ENCODE measurements around the gene RYR2. TPM values are rescaled to one million over a fixed set of nuclear protein-coding genes. Genes with fewer than 3 reads are reported as not detected.
A peak's percentile ranks its signal among the peaks of the same experiment; 100 is the strongest.

Gene RYR2
- total RNA-seq, 1 donor from 2014 or later, result 828 TPM

GRCh38 chr1:237282208-237282783, 240.3 kb downstream of the RYR2 start:
- DNase-seq (no peak), ATAC-seq (peak; percentile 3)
- intact Hi-C loops (cut with micrococcal nuclease), result no loop called here

GRCh38 chr1:237287876-237288521, 246.0 kb downstream of the RYR2 start:
- ATAC-seq (peak; percentile 50), DNase-seq (peak; percentile 48)
- intact Hi-C loops (cut with micrococcal nuclease), result no loop called here

DNA sequence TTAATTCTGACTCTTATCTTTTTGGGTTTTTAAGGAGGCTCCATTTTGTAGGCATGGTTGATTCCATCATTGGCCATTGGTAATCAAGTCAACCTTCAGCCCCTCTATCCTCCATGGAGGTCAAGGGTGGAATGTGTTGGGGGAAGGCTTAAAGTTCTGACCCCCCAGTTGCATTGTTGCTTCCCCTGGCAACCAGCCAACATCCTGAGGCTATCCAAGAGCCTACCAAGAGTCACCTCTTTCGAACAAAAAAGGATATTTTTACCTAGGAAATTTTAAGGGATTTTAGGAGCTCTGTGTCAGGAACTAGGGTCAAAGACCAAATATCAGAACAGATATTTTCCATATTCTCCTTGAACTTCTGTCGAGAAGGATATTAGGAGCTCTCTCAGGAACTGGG, 251.8 kb downstream of the RYR2 start:
- intact Hi-C loops (cut with micrococcal nuclease), result no loop called here
- DNase-seq, result no peak
- no peak for ATAC-seq

GRCh38 chr1:237296861-237297260, 254.9 kb downstream of the RYR2 start:
- DNase-seq (no peak), ATAC-seq (no peak)
- intact Hi-C loops (cut with micrococcal nuclease), result no loop called here

GRCh38 chr1:237300642-237301041, 258.7 kb downstream of the RYR2 start:
- DNase-seq, result no peak
- no peak for ATAC-seq
- intact Hi-C loops (cut with micrococcal nuclease), result no loop called here

- ATAC-seq (peak; percentile 14), DNase-seq (no peak)
- intact Hi-C loops (cut with micrococcal nuclease), result no loop called here
Measured at GRCh38 chr1:237303929-237304328, 261.9 kb downstream of the RYR2 start.

GRCh38 chr1:237306726-237307125, 264.7 kb downstream of the RYR2 start:
- intact Hi-C loops (cut with micrococcal nuclease), result no loop called here
- ATAC-seq, result no peak
- no peak for DNase-seq

DNA sequence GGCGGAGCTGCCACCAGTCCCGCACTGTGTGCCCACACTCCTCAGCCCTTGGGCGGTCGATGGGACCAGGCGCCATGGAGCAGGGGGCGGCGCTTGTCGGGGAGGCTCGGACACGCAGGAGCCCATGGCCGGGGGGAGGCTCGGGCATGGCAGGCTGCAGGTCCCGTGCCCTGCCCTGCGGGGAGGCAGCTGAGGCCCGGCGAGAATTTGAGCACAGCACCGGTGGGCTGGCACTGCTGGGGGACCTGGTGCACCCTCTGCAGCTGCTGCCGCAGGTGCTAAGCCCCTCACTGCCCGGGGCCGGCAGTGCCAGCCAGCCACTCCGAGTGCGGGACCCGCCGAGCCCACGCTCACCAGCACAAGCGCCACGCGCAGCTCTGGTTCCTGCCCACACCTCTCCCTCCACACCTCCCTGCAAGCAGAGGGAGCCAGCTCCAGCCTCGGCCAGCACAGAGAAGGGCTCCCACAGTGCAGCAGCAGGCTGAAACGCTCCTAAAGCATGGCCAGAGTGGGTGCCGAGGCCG, 267.7 kb downstream of the RYR2 start:
- DNase-seq (peak; percentile 45), ATAC-seq (peak; percentile 50)
- intact Hi-C loops (cut with micrococcal nuclease), result no loop called here

DNA sequence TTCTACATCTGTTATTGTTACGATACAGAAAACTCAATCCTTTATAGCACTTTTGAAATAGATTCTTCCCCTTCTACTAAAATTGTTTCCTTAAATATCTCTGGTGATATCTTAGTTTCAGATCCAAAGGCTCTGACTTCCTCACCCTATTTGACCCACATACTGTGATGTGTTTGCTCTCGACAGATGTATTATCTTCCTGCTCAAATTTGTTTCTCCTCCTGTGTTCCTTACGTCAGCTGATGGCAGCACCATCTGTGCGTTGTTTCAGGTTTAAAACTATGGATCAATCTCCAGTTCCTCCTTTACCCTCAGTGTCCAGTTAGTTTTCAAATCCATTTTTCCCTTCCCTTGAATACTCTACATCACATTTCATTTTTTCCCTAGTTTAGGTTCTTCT, 274.4 kb downstream of the RYR2 start:
- intact Hi-C loops (cut with micrococcal nuclease), result no loop called here
- ATAC-seq (peak; percentile 7), DNase-seq (no peak)

DNA sequence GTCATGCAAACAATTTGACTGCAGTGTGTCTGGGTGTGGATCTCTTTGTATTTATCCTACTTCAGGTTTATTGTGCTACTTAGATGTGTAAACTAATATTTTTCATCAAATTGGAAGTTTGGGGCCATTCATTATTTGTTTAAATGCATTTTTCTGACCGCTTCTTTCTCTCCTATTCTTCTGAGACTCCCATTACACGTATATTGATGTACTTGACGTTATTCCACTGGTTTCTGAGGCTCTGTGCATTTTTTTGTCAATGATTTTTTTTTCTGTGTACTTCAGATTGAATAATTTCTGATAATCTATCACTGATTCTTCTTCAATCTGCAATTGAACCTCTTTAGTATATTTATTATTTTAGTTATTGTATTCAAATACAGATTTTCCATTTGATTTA, 276.8 kb downstream of the RYR2 start:
- no peak for DNase-seq
- intact Hi-C loops (cut with micrococcal nuclease), result no loop called here
- ATAC-seq, result no peak

GRCh38 chr1:237320890-237321289, 278.9 kb downstream of the RYR2 start:
- no peak for DNase-seq
- ATAC-seq, result peak; percentile 24
- intact Hi-C loops (cut with micrococcal nuclease), result no loop called here

DNA sequence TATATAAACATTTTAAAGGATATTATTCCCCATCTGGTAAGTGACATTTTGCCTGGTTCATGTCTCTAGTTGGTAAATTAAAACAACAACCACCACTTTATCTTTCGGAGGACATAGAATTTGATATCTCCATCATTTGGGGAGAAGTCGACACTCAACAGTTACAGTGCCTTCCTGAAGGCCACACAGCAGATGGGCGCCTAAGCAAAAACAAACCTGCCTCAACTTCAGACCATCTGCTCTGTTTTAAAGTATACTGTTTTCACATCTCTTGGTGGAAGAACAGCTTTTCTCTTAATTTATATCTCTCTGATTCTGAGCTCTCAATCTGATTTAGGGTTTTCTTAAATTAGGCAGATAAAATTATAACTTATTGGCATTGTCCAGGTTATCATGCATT, 282.2 kb downstream of the RYR2 start:
- ATAC-seq (no peak), DNase-seq (no peak)
- intact Hi-C loops (cut with micrococcal nuclease), result no loop called here

- intact Hi-C loops (cut with micrococcal nuclease), result no loop called here
- ATAC-seq (no peak), DNase-seq (no peak)
Measured at GRCh38 chr1:237327061-237327460, 285.1 kb downstream of the RYR2 start.

GRCh38 chr1:237340892-237341291, 298.9 kb downstream of the RYR2 start:
- DNase-seq (no peak), ATAC-seq (no peak)
- intact Hi-C loops (cut with micrococcal nuclease), result no loop called here

GRCh38 chr1:237341391-237341790, 299.4 kb downstream of the RYR2 start:
- ATAC-seq (no peak), DNase-seq (no peak)
- intact Hi-C loops (cut with micrococcal nuclease), result no loop called here

DNA sequence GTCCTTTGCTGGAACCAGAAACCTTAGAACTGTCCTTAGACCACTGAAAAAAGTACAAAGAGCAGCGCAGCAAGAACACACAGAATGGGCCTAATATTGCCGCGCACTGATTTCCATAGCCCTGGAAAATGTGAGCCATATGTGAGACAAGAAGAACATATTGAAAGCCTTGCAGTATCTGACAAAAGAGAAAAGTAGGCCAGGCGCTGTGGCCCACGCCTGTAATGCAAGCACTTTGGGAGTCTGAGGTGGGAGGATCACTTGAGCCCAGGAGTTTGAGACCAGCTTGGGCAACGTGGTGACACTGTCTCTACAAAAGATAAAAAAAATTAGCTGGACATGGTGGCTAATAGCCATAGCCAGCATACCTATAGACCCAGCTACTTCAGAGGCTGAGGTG, 300.7 kb downstream of the RYR2 start:
- DNase-seq (no peak), ATAC-seq (peak; percentile 12)
- intact Hi-C loops (cut with micrococcal nuclease), result no loop called here

- no peak for ATAC-seq
- intact Hi-C loops (cut with micrococcal nuclease), result no loop called here
- no peak for DNase-seq
Measured at GRCh38 chr1:237352747-237353146, 310.8 kb downstream of the RYR2 start.

DNA sequence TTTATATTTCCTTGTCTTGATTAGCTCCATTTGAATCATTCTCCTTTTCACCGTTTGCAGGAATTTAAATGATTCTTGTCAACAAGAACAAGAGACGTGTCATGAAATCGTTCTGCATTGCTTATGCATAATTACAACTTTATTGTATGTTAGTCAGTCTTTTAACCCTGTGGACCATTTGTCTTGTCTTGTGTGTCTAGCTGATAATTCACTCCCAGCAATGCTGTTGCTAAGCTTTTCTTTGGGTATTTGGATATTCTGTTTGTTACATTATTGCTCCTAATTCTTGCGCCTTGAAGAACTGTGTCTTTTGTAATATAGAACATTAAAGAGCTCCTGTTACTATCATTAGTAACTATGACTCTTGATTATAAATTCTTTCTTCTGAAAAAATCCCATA, 311.9 kb downstream of the RYR2 start:
- intact Hi-C loops (cut with micrococcal nuclease), result no loop called here
- ATAC-seq, result no peak
- no peak for DNase-seq

DNA sequence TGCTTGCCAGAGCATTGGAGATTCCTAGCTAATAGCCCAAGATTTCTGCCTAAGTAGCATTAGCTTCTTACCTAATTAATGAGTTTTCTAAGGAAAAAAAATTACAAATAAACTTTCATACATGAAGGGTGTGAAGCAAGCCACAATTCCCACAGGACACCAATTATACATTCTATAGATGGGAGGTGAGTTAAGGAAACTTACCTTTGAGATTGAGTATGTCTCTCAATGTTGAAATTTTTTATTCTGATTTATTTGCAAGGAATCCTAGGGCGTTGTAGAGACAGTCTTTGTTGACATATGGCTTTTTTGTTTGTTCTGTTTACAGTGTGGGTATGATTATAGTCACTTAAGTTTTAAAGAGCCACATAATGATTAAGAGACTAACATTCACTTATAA, 313.0 kb downstream of the RYR2 start:
- intact Hi-C loops (cut with micrococcal nuclease), result no loop called here

DNA sequence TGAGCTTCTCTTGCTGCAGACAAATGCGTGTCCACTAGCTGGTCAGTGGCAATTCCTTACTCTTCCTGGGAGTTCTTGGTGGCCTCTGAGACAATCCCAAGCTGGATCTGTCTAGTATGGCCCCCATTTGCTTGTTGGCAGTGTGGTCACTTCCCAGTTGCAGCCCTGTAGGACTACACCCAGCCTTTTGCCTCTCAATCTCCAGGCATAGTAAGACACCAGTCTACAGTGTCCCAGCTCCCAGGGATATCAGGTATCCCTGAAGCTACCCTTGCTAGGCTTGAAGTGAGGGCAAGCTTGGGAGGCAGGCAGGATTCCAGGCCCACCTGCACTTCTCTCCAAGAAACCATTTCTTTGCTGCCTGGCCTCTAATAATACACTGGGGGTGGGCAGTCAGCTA, 316.6 kb downstream of the RYR2 start:
- intact Hi-C loops (cut with micrococcal nuclease), result no loop called here
- peak; percentile 19 for ATAC-seq

More for the DNA sequence above, 313.0 kb downstream of the RYR2 start:
- DNase-seq, result no peak
- no peak for ATAC-seq

DNA sequence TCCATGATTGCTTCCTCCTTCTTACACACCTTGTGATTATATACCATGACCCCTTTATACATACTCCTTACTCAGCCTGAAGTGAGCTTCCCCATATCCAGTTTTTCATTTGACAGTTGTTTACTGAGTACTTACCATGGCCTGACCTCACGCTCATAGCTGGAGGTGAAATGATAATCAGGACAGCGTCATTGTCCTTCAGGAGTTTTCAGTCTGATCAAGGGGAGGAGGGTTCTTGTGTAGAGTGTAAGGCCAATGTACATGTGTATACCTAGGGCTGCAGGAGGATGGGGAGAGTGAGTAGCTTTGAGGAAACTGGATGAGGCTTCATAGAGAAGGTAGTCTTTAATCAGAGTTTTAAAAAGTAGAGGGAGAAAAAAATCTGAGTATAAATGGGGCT, 325.8 kb downstream of the RYR2 start:
- ATAC-seq, result peak; percentile 6
- intact Hi-C loops (cut with micrococcal nuclease), result loop anchor here (5.0 kb wide), 1 partner anchor 495 kb away; no protein-coding TSS in a partner anchor

More for the DNA sequence above, 316.6 kb downstream of the RYR2 start:
- DNase-seq, result no peak

More for the DNA sequence above, 325.8 kb downstream of the RYR2 start:
- no peak for DNase-seq

All from left ventricle myocardium superior (tissue), 1 donor.